Measurements from ENCODE around the gene RIMBP2.

RIMBP2 gene

DNA sequence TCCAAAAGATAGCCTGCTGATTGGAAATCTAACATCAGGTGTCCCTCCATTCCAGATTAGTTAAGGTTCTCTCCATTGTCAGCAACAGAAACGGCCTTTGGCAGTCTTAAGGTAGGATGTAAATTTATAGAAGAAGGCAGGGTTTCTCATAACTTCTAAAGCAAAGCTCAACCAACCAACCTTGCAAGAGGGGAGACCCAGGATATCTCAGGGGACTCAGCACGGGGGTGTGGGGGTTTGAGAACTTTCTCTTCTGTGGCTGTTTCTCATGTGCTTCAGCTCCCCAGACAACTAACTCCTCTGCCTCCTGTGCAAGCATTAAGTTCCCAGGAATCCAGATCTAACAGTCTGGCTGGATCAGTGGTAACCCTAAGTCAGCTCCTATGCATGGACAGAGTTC, 148.1 kb downstream of the RIMBP2 start:
- H2BK5ac ChIP-seq (ENCODE audit: low read length), result no peak overlapping the region
- H3K4ac ChIP-seq (ENCODE audit: low read depth, low read length), result no peak overlapping the region
- H3K36me3 ChIP-seq (ENCODE audit: control insufficient read depth, insufficient read depth, low read length), result no peaks in the 10 kb centered on the region
- no peak for DNase-seq
- H2AK5ac ChIP-seq (ENCODE audit: low read length), result no peak overlapping the region
- no peak overlapping the region for H3K23ac ChIP-seq (ENCODE audit: low read length)
- no peaks in the 10 kb centered on the region for H3K79me2 ChIP-seq (ENCODE audit: control insufficient read depth, insufficient read depth, low read length)
- H3K56ac ChIP-seq (ENCODE audit: low read length), result no peak overlapping the region
- no peak overlapping the region for H3K9ac ChIP-seq (ENCODE audit: low read length)
- H3K18ac ChIP-seq (ENCODE audit: low read length), result no peak overlapping the region
- no CpG with 5 or more reads among the region's 2 CpGs for WGBS (ENCODE audit: extremely low coverage, insufficient coverage, low lambda C conversion rate)
- no peak overlapping the region for H2BK15ac ChIP-seq (replicated peaks; ENCODE audit: low read depth)
- H3K4me1 ChIP-seq (ENCODE audit: control insufficient read depth, low read depth, low read length), result no peaks in the 10 kb centered on the region
- H3K79me1 ChIP-seq (ENCODE audit: low read length), result no peaks in the 10 kb centered on the region
- H3K27me3 ChIP-seq (ENCODE audit: insufficient read depth, low read length, poor library complexity), result no peaks in the 10 kb centered on the region
- no peak overlapping the region for H3K4me2 ChIP-seq (ENCODE audit: low read length)
- no peak overlapping the region for H3K27ac ChIP-seq (ENCODE audit: low read depth, low read length)
- no peak overlapping the region for H3K4me3 ChIP-seq (ENCODE audit: low read length)
- no peak overlapping the region for H2BK120ac ChIP-seq (ENCODE audit: low read depth, low read length)
- H4K5ac ChIP-seq (ENCODE audit: low read length), result no peak overlapping the region
- no peak overlapping the region for H4K8ac ChIP-seq (ENCODE audit: low read depth, low read length)

DNA sequence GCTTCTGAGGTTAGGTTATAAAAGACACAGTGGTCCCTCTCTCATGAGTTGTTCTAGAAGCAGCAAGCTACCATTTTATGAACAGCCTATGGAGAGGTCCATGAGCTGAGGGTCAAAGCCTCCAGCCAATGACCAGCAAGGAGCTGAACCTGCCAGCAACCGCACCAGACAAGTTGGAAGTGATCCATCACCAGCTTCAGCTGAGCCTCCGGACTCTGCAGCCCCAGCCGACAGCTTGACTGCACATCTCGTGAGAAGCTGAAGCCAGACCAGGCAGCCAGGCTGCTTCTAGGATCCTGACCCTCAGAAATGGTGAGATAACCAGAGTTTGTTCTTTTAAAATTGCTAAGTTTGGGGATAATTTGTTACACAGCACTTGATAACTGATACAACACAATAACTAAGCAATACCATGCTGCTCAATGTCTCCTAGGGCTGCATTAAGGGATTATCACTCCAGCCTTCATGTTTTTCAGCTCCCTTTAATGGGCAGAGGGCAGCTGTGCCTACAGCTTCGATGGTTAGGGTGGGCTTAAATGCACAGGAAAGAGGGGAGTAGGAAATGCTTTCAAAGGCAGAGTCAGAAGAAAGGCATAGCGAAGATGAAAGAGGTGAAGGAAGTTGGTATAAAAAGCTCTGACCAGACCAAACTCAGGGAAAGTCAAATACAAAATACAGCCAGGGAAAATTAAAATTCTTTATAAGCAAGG, 149.5 kb downstream of the RIMBP2 start:
- no peaks in the 10 kb centered on the region for H3K79me2 ChIP-seq (ENCODE audit: control insufficient read depth, insufficient read depth, low read length)
- H2BK15ac ChIP-seq (replicated peaks; ENCODE audit: low read depth), result no peak overlapping the region
- WGBS (ENCODE audit: extremely low coverage, insufficient coverage, low lambda C conversion rate), result no CpG with 5 or more reads among the region's 6 CpGs
- no peak overlapping the region for H3K4me3 ChIP-seq (ENCODE audit: low read length)
- no peak overlapping the region for H2BK5ac ChIP-seq (ENCODE audit: low read length)
- no peak overlapping the region for H2AK5ac ChIP-seq (ENCODE audit: low read length)
- no peaks in the 10 kb centered on the region for H3K4me1 ChIP-seq (ENCODE audit: control insufficient read depth, low read depth, low read length)
- no peak overlapping the region for H3K9ac ChIP-seq (ENCODE audit: low read length)
- no peak overlapping the region for H3K23ac ChIP-seq (ENCODE audit: low read length)
- no peak overlapping the region for H3K4ac ChIP-seq (ENCODE audit: low read depth, low read length)
- no peak overlapping the region for H4K5ac ChIP-seq (ENCODE audit: low read length)
- H4K8ac ChIP-seq (ENCODE audit: low read depth, low read length), result no peak overlapping the region
- no peak overlapping the region for H3K18ac ChIP-seq (ENCODE audit: low read length)
- H3K36me3 ChIP-seq (ENCODE audit: control insufficient read depth, insufficient read depth, low read length), result no peaks in the 10 kb centered on the region
- H3K27ac ChIP-seq (ENCODE audit: low read depth, low read length), result no peak overlapping the region
- H3K27me3 ChIP-seq (ENCODE audit: insufficient read depth, low read length, poor library complexity), result no peaks in the 10 kb centered on the region
- no peak for DNase-seq
- H3K79me1 ChIP-seq (ENCODE audit: low read length), result no peaks in the 10 kb centered on the region
- no peak overlapping the region for H3K4me2 ChIP-seq (ENCODE audit: low read length)
- H2BK120ac ChIP-seq (ENCODE audit: low read depth, low read length), result no peak overlapping the region
- H3K56ac ChIP-seq (ENCODE audit: low read length), result no peak overlapping the region

DNA sequence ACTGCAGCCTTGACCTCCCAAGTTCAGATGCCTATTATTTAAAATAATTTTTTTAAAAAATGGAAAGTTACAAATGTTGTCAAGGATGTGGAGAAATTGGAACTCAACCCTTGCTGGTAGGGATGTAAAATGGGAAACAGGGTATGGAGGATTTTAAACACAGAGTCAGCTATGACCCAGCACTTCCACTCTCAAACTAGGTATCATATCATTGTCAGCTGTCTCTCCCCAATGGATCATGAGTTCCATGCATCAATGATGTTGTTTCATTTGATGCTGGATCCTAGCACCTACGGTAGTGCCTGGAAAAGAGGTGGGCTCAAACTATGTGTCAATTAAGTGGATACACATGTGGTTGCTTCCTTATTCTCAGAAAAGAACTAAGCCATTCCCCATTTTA, 150.9 kb downstream of the RIMBP2 start:
- Histone ChIP-seq H3K4ac (ENCODE audit: low read depth, low read length) (no peak overlapping the region), H2BK5ac (ENCODE audit: low read length) (no peak overlapping the region), H3K9ac (ENCODE audit: low read length) (no peak overlapping the region), H3K56ac (ENCODE audit: low read length) (no peak overlapping the region), H2BK15ac (replicated peaks; ENCODE audit: low read depth) (no peak overlapping the region), H4K5ac (ENCODE audit: low read length) (no peak overlapping the region), H3K4me2 (ENCODE audit: low read length) (no peak overlapping the region), H2BK120ac (ENCODE audit: low read depth, low read length) (no peak overlapping the region), H3K36me3 (ENCODE audit: control insufficient read depth, insufficient read depth, low read length) (no peaks in the 10 kb centered on the region), H3K4me3 (ENCODE audit: low read length) (no peak overlapping the region), H3K27ac (ENCODE audit: low read depth, low read length) (no peak overlapping the region), H3K79me1 (ENCODE audit: low read length) (no peaks in the 10 kb centered on the region), H2AK5ac (ENCODE audit: low read length) (no peak overlapping the region), H3K27me3 (ENCODE audit: insufficient read depth, low read length, poor library complexity) (no peaks in the 10 kb centered on the region), H3K23ac (ENCODE audit: low read length) (no peak overlapping the region), H3K18ac (ENCODE audit: low read length) (no peak overlapping the region), H4K8ac (ENCODE audit: low read depth, low read length) (no peak overlapping the region), H3K4me1 (ENCODE audit: control insufficient read depth, low read depth, low read length) (no peaks in the 10 kb centered on the region), H3K79me2 (ENCODE audit: control insufficient read depth, insufficient read depth, low read length) (no peaks in the 10 kb centered on the region)
- no CpG with 5 or more reads among the region's 1 CpG for WGBS (ENCODE audit: extremely low coverage, insufficient coverage, low lambda C conversion rate)
- DNase-seq, result no peak

DNA sequence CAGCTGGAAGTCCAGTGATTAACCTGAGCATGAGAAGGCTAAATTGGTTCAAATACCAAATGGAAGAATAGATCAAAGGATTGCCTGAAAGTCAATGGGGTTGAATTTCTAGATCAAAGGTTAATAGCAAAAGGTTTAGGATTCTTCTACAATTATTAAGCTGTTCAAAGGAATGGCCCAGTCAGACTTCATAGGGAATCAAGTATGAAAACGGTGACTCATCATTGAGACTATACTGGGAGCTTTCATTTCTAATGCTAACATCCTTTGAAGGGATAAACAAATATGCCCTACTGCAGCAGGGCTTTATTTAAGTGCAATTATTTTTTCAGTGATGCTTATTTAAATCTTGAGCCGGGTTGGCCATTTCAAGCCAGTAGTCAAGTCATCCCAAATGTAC, 152.8 kb downstream of the RIMBP2 start:
- H2BK15ac ChIP-seq (replicated peaks; ENCODE audit: low read depth), result no peak overlapping the region
- no peak overlapping the region for H3K56ac ChIP-seq (ENCODE audit: low read length)
- no peak overlapping the region for H2BK120ac ChIP-seq (ENCODE audit: low read depth, low read length)
- no peaks in the 10 kb centered on the region for H3K79me1 ChIP-seq (ENCODE audit: low read length)
- no peak overlapping the region for H3K4me3 ChIP-seq (ENCODE audit: low read length)
- no peak overlapping the region for H3K4me2 ChIP-seq (ENCODE audit: low read length)
- no CpG with 5 or more reads among the region's 2 CpGs for WGBS (ENCODE audit: extremely low coverage, insufficient coverage, low lambda C conversion rate)
- H3K18ac ChIP-seq (ENCODE audit: low read length), result no peak overlapping the region
- H3K23ac ChIP-seq (ENCODE audit: low read length), result no peak overlapping the region
- H4K5ac ChIP-seq (ENCODE audit: low read length), result no peak overlapping the region
- H3K4ac ChIP-seq (ENCODE audit: low read depth, low read length), result no peak overlapping the region
- no peak overlapping the region for H3K27ac ChIP-seq (ENCODE audit: low read depth, low read length)
- H3K79me2 ChIP-seq (ENCODE audit: control insufficient read depth, insufficient read depth, low read length), result no peaks in the 10 kb centered on the region
- no peaks in the 10 kb centered on the region for H3K27me3 ChIP-seq (ENCODE audit: insufficient read depth, low read length, poor library complexity)
- no peak for DNase-seq
- no peaks in the 10 kb centered on the region for H3K4me1 ChIP-seq (ENCODE audit: control insufficient read depth, low read depth, low read length)
- H2AK5ac ChIP-seq (ENCODE audit: low read length), result no peak overlapping the region
- no peak overlapping the region for H2BK5ac ChIP-seq (ENCODE audit: low read length)
- H3K36me3 ChIP-seq (ENCODE audit: control insufficient read depth, insufficient read depth, low read length), result no peaks in the 10 kb centered on the region
- H3K9ac ChIP-seq (ENCODE audit: low read length), result no peak overlapping the region
- no peak overlapping the region for H4K8ac ChIP-seq (ENCODE audit: low read depth, low read length)

DNA sequence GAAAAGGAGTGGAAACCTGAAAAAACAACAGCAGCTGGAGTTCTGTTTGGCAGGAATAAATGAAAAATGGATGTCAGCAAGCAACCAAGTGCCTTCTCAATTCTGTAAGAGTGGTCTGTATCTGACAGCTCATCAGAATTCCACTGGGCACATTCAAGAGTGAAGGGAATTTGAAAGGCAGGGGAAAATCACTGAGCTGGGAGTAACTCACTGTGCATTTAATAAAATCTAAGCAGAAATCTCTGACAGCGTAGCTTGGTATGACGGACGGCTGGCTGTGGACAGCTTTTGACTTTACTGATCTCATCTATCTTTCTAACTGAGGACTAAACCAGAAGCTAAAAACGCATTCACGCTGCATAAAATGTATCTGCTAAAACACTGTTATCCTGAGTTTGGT, 153.4 kb downstream of the RIMBP2 start:
- Histone ChIP-seq H3K36me3 (ENCODE audit: control insufficient read depth, insufficient read depth, low read length) (no peaks in the 10 kb centered on the region), H4K5ac (ENCODE audit: low read length) (no peak overlapping the region), H3K27ac (ENCODE audit: low read depth, low read length) (no peak overlapping the region), H2AK5ac (ENCODE audit: low read length) (no peak overlapping the region), H3K4me2 (ENCODE audit: low read length) (no peak overlapping the region), H3K27me3 (ENCODE audit: insufficient read depth, low read length, poor library complexity) (no peaks in the 10 kb centered on the region), H2BK120ac (ENCODE audit: low read depth, low read length) (no peak overlapping the region), H3K56ac (ENCODE audit: low read length) (no peak overlapping the region), H3K79me1 (ENCODE audit: low read length) (no peaks in the 10 kb centered on the region), H4K8ac (ENCODE audit: low read depth, low read length) (no peak overlapping the region), H3K23ac (ENCODE audit: low read length) (no peak overlapping the region), H3K4me1 (ENCODE audit: control insufficient read depth, low read depth, low read length) (no peaks in the 10 kb centered on the region), H3K18ac (ENCODE audit: low read length) (no peak overlapping the region), H2BK15ac (replicated peaks; ENCODE audit: low read depth) (no peak overlapping the region), H3K4ac (ENCODE audit: low read depth, low read length) (no peak overlapping the region), H2BK5ac (ENCODE audit: low read length) (no peak overlapping the region), H3K9ac (ENCODE audit: low read length) (no peak overlapping the region), H3K4me3 (ENCODE audit: low read length) (no peak overlapping the region), H3K79me2 (ENCODE audit: control insufficient read depth, insufficient read depth, low read length) (no peaks in the 10 kb centered on the region)
- WGBS (ENCODE audit: extremely low coverage, insufficient coverage, low lambda C conversion rate), result no CpG with 5 or more reads among the region's 5 CpGs
- no peak for DNase-seq

- no peak for DNase-seq
- Histone ChIP-seq H3K36me3 (ENCODE audit: control insufficient read depth, insufficient read depth, low read length) (no peaks in the 10 kb centered on the region), H3K9ac (ENCODE audit: low read length) (no peak overlapping the region), H2BK120ac (ENCODE audit: low read depth, low read length) (no peak overlapping the region), H2BK5ac (ENCODE audit: low read length) (no peak overlapping the region), H2AK5ac (ENCODE audit: low read length) (no peak overlapping the region), H3K23ac (ENCODE audit: low read length) (no peak overlapping the region), H3K56ac (ENCODE audit: low read length) (no peak overlapping the region), H3K27me3 (ENCODE audit: insufficient read depth, low read length, poor library complexity) (no peaks in the 10 kb centered on the region), H3K79me1 (ENCODE audit: low read length) (no peaks in the 10 kb centered on the region), H3K18ac (ENCODE audit: low read length) (no peak overlapping the region), H3K27ac (ENCODE audit: low read depth, low read length) (no peak overlapping the region), H2BK15ac (replicated peaks; ENCODE audit: low read depth) (no peak overlapping the region), H3K79me2 (ENCODE audit: control insufficient read depth, insufficient read depth, low read length) (no peaks in the 10 kb centered on the region), H4K5ac (ENCODE audit: low read length) (no peak overlapping the region), H3K4me1 (ENCODE audit: control insufficient read depth, low read depth, low read length) (no peaks in the 10 kb centered on the region), H4K8ac (ENCODE audit: low read depth, low read length) (no peak overlapping the region), H3K4ac (ENCODE audit: low read depth, low read length) (no peak overlapping the region), H3K4me2 (ENCODE audit: low read length) (no peak overlapping the region), H3K4me3 (ENCODE audit: low read length) (no peak overlapping the region)
- no CpG with 5 or more reads among the region's 11 CpGs for WGBS (ENCODE audit: extremely low coverage, insufficient coverage, low lambda C conversion rate)
Observed at GRCh38 chr12:130560321-130560720, 155.8 kb downstream of the RIMBP2 start.

Measured in mesendoderm (in vitro differentiated cells).